ENCODE results near the gene TFPI2. TPM values are rescaled to one million over a fixed set of nuclear protein-coding genes. Genes with fewer than 3 reads are reported as not detected.
"Not testable (repeated sequence)": the region's sequence is repeated elsewhere in the genome, so short reads cannot be mapped to it uniquely, and the experiment has no call there.

TFPI2 gene
- total RNA-seq, 1 experiment from 2014 or later = not detected

- no peaks in the 10 kb centered on the region for H3K27me3 Mint-ChIP-seq (ENCODE audit: insufficient read depth, unreplicated experiment)
- BruUV-seq (replicated peaks) = no TSS peak
- intact Hi-C loops (cut with micrococcal nuclease) = loop anchor here (5.0 to 10.0 kb wide), 2 partner anchors 81 to 206 kb away; partner anchors contain the start of gene BET1
- no peak for DNase-seq (ENCODE audit: unreplicated experiment)
- POLR2A ChIA-PET = interaction anchor here (1.4 kb wide), 2 partner anchors 11 kb away, joined by 5 to 7 read pairs; no protein-coding TSS in a partner anchor
- peaks cover 1% of the 10 kb centered on the region for H3K36me3 Mint-ChIP-seq (ENCODE audit: insufficient read depth, unreplicated experiment)
- CTCF ChIA-PET = interaction anchor here (0.6 to 1.5 kb wide), 6 partner anchors 15 to 383 kb away, joined by 3 to 7 read pairs (median 4); partner anchors contain the start of gene GNGT1
- no peak overlapping the region for H3K27ac Mint-ChIP-seq (ENCODE audit: low read depth, unreplicated experiment)
- TF ChIP-seq CTCF (IDR thresholded peaks at IDR 0.05; ENCODE audit: unreplicated experiment) = no peak
- peak overlapping the region; percentile 76 for H3K4me3 Mint-ChIP-seq (ENCODE audit: unreplicated experiment)
- peaks cover 14% of the 10 kb centered on the region for H3K4me1 Mint-ChIP-seq (ENCODE audit: insufficient read depth, unreplicated experiment)
- H3K9me3 Mint-ChIP-seq (ENCODE audit: unreplicated experiment) = no peaks in the 10 kb centered on the region
Measured at GRCh38 chr7:93921186-93921585, 30.6 kb upstream of the TFPI2 start.

GRCh38 chr7:93920496-93921182, 30.1 kb upstream of the TFPI2 start:
- Mint-ChIP-seq H3K36me3 (ENCODE audit: insufficient read depth, unreplicated experiment) (no peaks in the 10 kb centered on the region), H3K4me3 (ENCODE audit: unreplicated experiment) (no peak overlapping the region), H3K9me3 (ENCODE audit: unreplicated experiment) (no peaks in the 10 kb centered on the region), H3K27me3 (ENCODE audit: insufficient read depth, unreplicated experiment) (no peaks in the 10 kb centered on the region), H3K27ac (ENCODE audit: low read depth, unreplicated experiment) (no peak overlapping the region), H3K4me1 (ENCODE audit: insufficient read depth, unreplicated experiment) (peaks cover 14% of the 10 kb centered on the region)
- TF ChIP-seq CTCF (IDR thresholded peaks at IDR 0.05; ENCODE audit: unreplicated experiment) = no peak
- no TSS peak for BruUV-seq (replicated peaks)
- ChIA-PET CTCF (interaction anchor here (0.7 to 1.5 kb wide), 2 partner anchors 14 to 383 kb away, joined by 3 to 5 read pairs; partner anchors contain the start of gene GNGT1), POLR2A (interaction anchor here (0.7 kb wide), 1 partner anchor 200 kb away, joined by 3 read pairs; no protein-coding TSS in a partner anchor)
- DNase-seq (ENCODE audit: unreplicated experiment) = no peak
- intact Hi-C loops (cut with micrococcal nuclease) = loop anchor here (5.0 to 10.0 kb wide), 2 partner anchors 82 to 206 kb away; partner anchors contain the start of gene BET1

- POLR2A ChIA-PET; intact Hi-C loops (cut with micrococcal nuclease); H3K4me3 Mint-ChIP-seq (ENCODE audit: unreplicated experiment); H3K9me3 Mint-ChIP-seq (ENCODE audit: unreplicated experiment); CTCF ChIA-PET; BruUV-seq (replicated peaks); H3K27me3 Mint-ChIP-seq (ENCODE audit: insufficient read depth, unreplicated experiment); H3K27ac Mint-ChIP-seq (ENCODE audit: low read depth, unreplicated experiment); H3K36me3 Mint-ChIP-seq (ENCODE audit: insufficient read depth, unreplicated experiment); DNase-seq (ENCODE audit: unreplicated experiment): not testable (repeated sequence)
- peaks cover 15% of the 10 kb centered on the region for H3K4me1 Mint-ChIP-seq (ENCODE audit: insufficient read depth, unreplicated experiment)
Measured at GRCh38 chr7:93916315-93916714, 25.8 kb upstream of the TFPI2 start.

GRCh38 chr7:93915888-93916287, 25.3 kb upstream of the TFPI2 start:
- intact Hi-C loops (cut with micrococcal nuclease); H3K36me3 Mint-ChIP-seq (ENCODE audit: insufficient read depth, unreplicated experiment); CTCF ChIA-PET; H3K9me3 Mint-ChIP-seq (ENCODE audit: unreplicated experiment); POLR2A ChIA-PET; BruUV-seq (replicated peaks); H3K27ac Mint-ChIP-seq (ENCODE audit: low read depth, unreplicated experiment); H3K27me3 Mint-ChIP-seq (ENCODE audit: insufficient read depth, unreplicated experiment); H3K4me3 Mint-ChIP-seq (ENCODE audit: unreplicated experiment): not testable (repeated sequence)
- peak; percentile 35 for DNase-seq (ENCODE audit: unreplicated experiment)
- peaks cover 15% of the 10 kb centered on the region for H3K4me1 Mint-ChIP-seq (ENCODE audit: insufficient read depth, unreplicated experiment)

- DNase-seq (ENCODE audit: unreplicated experiment); H3K36me3 Mint-ChIP-seq (ENCODE audit: insufficient read depth, unreplicated experiment); H3K9me3 Mint-ChIP-seq (ENCODE audit: unreplicated experiment); BruUV-seq (replicated peaks); H3K27me3 Mint-ChIP-seq (ENCODE audit: insufficient read depth, unreplicated experiment); H3K27ac Mint-ChIP-seq (ENCODE audit: low read depth, unreplicated experiment); intact Hi-C loops (cut with micrococcal nuclease): not testable (repeated sequence)
- ChIA-PET POLR2A (interaction anchor here (1.2 kb wide), 1 partner anchor 15 kb away, joined by 3 read pairs; no protein-coding TSS in a partner anchor), CTCF (interaction anchor here (0.6 to 0.7 kb wide), 2 partner anchors 10 to 719 kb away, joined by 3 to 4 read pairs; no protein-coding TSS in a partner anchor)
- H3K4me1 Mint-ChIP-seq (ENCODE audit: insufficient read depth, unreplicated experiment) = peaks cover 15% of the 10 kb centered on the region
- H3K4me3 Mint-ChIP-seq (ENCODE audit: unreplicated experiment) = peak overlapping the region; percentile 58
Measured at GRCh38 chr7:93915206-93915842, 24.8 kb upstream of the TFPI2 start.
